ENCODE measurements around the gene OTUD3. TPM values are rescaled to one million over a fixed set of nuclear protein-coding genes. Genes with fewer than 3 reads are reported as not detected.
A peak's percentile ranks its signal among the peaks of the same experiment; 100 is the strongest.
"Not testable (repeated sequence)": the region's sequence is repeated elsewhere in the genome, so short reads cannot be mapped to it uniquely, and the experiment has no call there.

OTUD3 gene
- total RNA-seq, 1 experiment from 2014 or later, result 3.5 TPM

DNA sequence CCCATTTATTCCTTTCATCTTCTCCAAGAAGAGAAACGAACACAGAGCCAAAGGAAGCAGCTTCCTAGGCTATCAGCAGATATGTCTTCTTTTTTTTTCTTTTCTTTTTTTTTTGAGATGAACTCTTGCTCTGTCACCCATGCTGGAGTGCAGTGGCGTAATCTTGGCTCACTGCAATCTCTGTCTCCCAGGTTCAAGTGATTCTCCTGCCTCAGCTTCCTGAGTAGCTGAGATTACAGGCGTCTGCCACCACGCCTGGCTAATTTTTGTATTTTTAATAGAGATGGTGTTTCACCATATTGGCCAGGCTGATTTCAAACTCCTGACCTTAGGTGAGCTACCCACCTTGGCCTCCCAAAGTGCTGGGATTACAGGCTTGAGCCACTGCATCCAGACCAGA is 13.6 kb upstream of the OTUD3 start:
- not testable (repeated sequence) for DNase-seq (ENCODE audit: low read depth)

GRCh38 chr1:19869453-19869852 is 12.7 kb upstream of the OTUD3 start:
- DNase-seq (ENCODE audit: low read depth), result peak; percentile 32

- peak; percentile 71 for DNase-seq (ENCODE audit: low read depth)
Measured at GRCh38 chr1:19869929-19870328, 12.3 kb upstream of the OTUD3 start.

- peak; percentile 56 for DNase-seq (ENCODE audit: low read depth)
Measured at GRCh38 chr1:19872190-19872589, 10.0 kb upstream of the OTUD3 start.

GRCh38 chr1:19877181-19877750 is 4.9 kb upstream of the OTUD3 start:
- no peak for DNase-seq (ENCODE audit: low read depth)

- DNase-seq (ENCODE audit: low read depth), result no peak
Measured at GRCh38 chr1:19877821-19878636, 4.2 kb upstream of the OTUD3 start.

DNA sequence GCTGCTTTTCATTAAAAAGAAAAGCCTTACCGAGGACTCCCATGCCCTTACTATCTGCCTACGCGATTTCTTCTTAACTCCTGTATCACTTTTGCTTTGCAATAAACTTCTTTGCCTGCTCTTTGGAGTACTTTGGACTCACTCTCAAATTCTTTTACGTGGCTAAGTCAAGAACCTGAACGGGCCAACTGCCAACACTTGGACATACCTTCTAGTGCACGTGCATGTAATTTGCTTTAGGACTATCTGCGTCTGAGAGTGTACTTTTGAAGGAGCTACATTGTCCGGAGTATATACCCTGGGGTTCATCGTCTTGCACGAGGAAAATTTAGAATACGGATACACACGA is 3.6 kb upstream of the OTUD3 start:
- no peak for DNase-seq (ENCODE audit: low read depth)

DNA sequence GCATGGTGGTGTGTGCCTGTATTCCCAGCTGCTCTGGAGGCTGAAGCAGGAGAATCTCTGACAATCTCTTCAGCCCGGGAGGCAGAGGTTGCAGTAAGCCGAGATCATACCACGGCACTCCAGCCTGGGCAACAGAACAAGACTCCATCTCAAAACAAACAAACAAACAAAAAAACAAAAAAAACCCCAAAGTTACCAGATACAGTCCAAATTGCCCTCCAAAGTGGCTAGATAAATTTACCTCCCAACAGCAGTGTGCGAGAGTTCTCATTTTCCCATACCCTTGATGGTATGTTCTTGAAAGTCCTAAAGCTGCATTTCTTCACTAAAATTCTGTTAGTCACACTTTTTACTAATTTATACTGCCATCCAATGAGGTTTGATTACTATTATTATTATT is 3.0 kb upstream of the OTUD3 start:
- no peak for DNase-seq (ENCODE audit: low read depth)

GRCh38 chr1:19879661-19880060 is 2.5 kb upstream of the OTUD3 start:
- DNase-seq (ENCODE audit: low read depth), result no peak

- DNase-seq (ENCODE audit: low read depth), result not testable (repeated sequence)
Measured at GRCh38 chr1:19880841-19881240, 1.4 kb upstream of the OTUD3 start.

- no peak for DNase-seq (ENCODE audit: low read depth)
Measured at GRCh38 chr1:19884312-19884711, 2.1 kb downstream of the OTUD3 start.

DNA sequence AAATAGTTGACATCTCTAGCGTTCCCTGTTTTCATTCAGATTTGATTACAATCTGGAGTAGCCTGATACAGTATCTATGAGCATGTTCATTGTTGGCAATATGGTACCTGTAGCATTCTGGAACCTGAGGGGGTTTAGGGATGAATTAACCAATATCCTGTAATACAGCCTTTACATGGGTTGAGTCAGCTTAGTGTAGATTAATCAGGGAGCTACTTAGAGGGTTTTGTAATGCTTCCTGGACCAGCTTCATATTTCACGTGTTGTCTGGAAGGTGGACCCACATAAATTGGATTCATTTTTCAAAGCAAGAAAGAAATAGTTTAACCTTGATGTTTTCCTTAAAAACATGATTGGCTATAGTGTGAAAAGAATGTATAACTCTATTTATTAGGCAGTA is 3.6 kb downstream of the OTUD3 start:
- DNase-seq (ENCODE audit: low read depth), result no peak

DNA sequence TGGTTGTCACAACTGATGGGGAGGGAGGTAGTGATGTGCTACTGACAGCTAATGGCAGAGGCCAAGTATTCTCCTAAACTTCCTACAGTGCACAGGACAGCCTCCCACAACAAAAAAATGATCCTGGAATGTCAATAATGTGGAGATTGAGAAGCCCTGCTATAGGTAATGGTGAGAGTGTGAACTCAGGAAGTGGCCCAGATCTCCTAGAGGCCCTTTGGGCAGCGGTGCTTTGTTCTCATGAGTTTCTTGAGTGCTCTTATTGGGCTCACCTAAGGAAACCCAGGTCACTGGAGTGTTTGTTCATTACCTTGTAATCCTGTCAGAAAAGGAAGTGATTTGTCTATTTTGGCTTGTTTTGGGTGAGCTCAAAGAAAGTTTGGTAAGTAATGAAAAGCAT is 5.9 kb downstream of the OTUD3 start:
- DNase-seq (ENCODE audit: low read depth), result no peak

DNA sequence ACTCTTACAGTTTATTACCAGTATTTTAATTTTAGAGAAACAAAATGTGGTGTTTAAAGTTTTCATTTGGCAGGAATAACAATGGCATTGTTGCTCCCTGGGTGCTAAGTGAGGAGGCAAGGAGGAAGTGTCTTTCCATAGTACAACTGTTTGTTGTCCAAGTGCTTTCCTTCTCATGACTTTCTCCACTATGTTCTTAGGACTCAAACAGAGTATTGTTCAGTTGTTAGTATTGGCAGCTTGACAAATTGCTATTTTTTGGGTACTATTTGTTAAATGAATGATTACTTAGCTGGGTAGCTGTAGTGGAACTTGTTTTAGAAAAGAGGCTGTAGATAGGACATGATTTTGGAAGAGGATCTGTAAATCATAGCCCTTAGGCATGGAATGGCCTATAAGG is 7.5 kb downstream of the OTUD3 start:
- DNase-seq (ENCODE audit: low read depth), result no peak

DNA sequence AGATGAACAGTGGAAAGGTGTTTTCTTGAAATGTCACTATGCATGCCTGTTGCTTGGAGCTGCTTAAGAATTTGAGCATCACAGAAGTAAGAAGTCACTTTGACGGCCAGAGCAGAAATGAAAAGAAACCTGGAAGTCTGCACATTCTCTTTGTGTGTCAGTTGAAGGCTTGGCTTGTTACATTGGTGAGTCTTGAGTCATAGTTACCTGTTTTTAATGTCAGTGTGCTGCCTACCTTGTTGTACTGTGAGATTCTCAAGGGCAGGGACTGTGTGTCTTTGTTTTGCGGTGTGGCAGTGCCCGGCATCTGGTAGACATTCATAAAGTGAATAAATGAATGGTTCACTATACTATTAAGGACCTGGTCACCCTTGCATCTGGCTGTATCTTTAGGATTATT is 9.9 kb downstream of the OTUD3 start:
- no peak for DNase-seq (ENCODE audit: low read depth)

DNA sequence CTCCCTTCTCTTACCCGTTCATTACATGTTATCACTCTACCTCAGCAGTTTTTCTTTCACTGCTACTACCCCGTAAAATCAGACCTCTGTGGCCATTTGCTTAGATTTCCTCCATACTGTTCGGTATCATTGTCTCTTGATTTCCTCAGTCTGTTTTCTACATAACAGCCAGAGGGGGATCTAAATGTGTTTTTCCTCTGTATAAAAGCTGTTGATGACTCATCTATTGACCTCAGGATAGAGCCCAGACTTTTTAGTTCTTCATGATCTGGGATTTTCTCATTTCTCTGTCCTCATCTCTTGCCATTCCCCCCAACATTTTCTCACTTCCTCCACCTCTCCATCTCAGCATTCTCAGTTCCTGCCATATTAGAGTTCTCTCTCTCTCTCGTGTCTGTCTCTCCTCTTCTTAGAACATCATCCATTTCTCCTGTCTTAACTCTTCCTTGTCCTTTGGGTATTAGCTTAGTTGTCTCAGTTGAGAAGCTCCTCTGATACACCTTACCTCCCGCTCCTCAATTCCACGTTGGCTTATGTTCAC is 10.5 kb downstream of the OTUD3 start:
- peak; percentile 53 for DNase-seq (ENCODE audit: low read depth)

DNA sequence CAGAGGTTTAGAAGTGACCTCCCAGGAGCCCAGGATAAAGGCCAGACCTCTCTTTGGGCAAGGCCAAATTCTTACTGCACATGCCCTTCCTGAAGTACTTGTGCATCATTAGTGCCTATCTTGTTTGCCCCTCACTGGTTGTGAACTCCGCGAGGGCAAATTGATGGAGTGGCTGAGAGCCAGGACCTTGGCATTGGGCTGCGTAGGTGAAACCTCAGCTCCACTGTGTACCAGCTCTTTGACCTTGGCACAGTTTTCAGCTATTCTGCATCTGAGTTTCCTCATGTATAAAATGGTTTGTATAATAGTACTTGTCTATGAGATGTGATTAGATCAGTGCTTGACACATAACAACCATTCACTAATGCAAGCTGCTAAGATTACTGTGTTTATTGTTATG is 11.5 kb downstream of the OTUD3 start:
- DNase-seq (ENCODE audit: low read depth), result no peak

GRCh38 chr1:19894218-19894617 is 12.0 kb downstream of the OTUD3 start:
- DNase-seq (ENCODE audit: low read depth), result no peak

GRCh38 chr1:19901653-19902052 is 19.5 kb downstream of the OTUD3 start:
- no peak for DNase-seq (ENCODE audit: low read depth)

GRCh38 chr1:19903621-19904020 is 21.4 kb downstream of the OTUD3 start:
- peak; percentile 69 for DNase-seq (ENCODE audit: low read depth)

GRCh38 chr1:19907456-19907855 is 25.3 kb downstream of the OTUD3 start:
- no peak for DNase-seq (ENCODE audit: low read depth)

DNA sequence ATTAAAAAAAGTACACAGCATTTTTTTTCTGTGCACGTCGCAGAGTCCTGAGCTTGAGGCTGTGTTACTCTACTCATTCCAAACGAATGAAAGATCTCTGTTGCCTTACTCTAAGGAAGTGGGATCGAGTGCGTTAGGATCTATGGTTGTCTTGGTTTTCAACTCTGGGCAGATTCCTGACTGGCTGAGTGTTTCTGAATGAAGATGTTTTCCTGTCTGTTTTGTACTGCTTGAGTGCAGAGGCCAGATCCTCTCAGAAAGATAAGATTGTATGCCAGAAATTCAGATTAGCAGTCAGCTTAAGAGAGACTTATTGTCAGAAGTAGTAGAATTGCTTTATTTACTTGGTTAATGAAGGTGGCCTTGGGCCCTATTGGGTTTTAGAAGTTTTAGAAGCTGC is 27.2 kb downstream of the OTUD3 start:
- no peak for DNase-seq (ENCODE audit: low read depth)

GRCh38 chr1:19909971-19910370 is 27.8 kb downstream of the OTUD3 start:
- no peak for DNase-seq (ENCODE audit: low read depth)

All from M059J (cell line).